D721Med (cell line): ENCODE results near the gene LPCAT3.

Source experiments
- DNase-seq: peaks from one replicate; pipeline ENCODE4 v3.0.0; 2011; ENCODE audit warnings: low spot score; ENCODE audit not compliant: insufficient read length
- FAIRE-seq: peaks from 2 replicates; lab custom pipeline; 2011; peaks lifted over from hg19 to GRCh38; lab: Jason Lieb, UNC
- TF ChIP-seq, protein P1 (sequence below): IDR thresholded peaks from 2 replicates; pipeline ENCODE4 v1.5.1; 2012; ENCODE audit warnings: mild to moderate bottlenecking, control low read depth; ENCODE audit not compliant: insufficient read depth; ENCODE audit errors: missing control alignments

LPCAT3 gene

DNA sequence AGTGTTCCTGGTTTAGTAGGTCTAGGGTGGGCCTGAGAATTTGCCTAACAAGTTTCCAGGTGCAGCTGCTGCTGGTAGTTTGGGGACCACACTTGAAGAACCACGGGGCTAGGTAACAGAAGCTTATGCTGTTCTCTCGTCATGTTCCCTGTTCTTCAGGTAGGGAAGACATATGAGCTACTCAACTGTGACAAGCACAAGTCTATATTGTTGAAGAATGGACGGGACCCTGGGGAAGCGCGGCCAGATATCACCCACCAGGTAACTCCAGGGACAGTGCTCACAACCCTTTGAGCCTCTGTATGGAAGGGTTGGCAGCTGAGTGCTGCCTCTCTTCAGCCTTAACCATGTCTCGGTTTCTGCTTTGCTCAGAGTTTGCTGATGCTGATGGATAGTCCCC is 44.1 kb downstream of the LPCAT3 start:
- no peak for DNase-seq
- FAIRE-seq: no peak
- TF ChIP-seq, protein P1, sequence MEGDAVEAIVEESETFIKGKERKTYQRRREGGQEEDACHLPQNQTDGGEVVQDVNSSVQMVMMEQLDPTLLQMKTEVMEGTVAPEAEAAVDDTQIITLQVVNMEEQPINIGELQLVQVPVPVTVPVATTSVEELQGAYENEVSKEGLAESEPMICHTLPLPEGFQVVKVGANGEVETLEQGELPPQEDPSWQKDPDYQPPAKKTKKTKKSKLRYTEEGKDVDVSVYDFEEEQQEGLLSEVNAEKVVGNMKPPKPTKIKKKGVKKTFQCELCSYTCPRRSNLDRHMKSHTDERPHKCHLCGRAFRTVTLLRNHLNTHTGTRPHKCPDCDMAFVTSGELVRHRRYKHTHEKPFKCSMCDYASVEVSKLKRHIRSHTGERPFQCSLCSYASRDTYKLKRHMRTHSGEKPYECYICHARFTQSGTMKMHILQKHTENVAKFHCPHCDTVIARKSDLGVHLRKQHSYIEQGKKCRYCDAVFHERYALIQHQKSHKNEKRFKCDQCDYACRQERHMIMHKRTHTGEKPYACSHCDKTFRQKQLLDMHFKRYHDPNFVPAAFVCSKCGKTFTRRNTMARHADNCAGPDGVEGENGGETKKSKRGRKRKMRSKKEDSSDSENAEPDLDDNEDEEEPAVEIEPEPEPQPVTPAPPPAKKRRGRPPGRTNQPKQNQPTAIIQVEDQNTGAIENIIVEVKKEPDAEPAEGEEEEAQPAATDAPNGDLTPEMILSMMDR: no peak

DNA sequence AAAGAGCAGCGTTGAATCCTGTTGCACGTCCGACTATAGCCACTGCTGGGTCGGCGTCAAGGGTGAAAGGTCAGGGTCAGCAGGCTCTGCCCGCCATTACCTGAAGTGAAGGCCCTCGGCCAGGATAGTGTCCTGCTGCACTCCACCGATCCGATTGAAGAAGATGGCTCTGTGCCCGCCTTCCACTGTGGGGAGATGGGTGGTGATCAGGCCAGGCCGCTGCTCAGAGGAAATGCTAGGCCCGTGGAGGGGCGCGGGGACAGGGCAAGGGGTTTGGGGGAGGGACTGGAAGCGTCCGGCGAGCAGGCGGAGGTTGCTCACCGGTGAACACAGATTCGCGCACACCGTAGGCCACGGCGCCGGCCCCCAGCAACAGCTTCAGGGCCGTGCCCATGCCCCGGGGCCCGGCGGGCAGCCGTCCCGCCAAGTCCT is 48.2 kb downstream of the LPCAT3 start:
- no peak for DNase-seq
- FAIRE-seq: no peak
- TF ChIP-seq, protein P1: no peak

DNA sequence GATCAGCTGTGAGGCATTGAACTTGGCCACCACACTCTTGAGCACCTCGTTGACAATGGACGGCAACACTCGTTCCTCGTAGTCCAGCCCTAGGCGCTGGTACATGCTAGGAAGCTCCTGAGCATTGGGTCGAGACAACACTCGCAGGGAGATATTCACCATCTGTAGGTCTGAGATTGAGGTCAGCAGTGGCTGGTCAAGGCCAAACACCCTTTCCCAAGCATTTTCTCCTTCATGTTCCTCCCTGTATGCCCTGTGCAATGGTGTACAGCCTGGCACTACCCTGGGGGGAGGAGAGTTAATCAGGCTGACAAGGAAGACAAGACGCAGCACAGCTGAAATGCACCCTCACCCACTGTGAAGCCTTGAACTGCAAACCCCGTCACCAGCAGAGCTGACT is 49.9 kb downstream of the LPCAT3 start:
- TF ChIP-seq, protein P1: no peak
- FAIRE-seq: no peak
- no peak for DNase-seq

DNA sequence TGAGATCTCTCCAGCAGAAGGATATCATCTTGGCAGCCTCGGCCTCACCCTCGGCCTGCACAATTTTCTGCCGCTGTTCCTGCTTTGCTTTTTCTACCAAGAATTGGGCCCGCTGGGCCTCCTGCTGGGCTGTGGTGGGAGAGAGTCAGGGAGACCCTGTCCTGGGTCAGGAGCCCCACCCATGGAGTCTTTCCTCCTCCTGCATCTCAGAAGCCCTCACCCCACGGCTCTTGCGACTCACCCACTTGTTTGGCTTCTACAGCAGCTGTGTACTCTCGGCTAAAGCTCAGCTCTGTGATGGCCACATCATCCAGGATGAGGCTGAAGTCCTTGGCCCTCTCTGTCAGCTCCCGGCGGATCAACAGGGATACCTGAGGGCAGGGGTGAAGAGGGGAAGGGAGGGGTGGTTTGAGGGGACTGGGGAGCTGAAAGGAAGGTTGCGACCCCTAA is 50.6 kb downstream of the LPCAT3 start:
- DNase-seq: no peak
- TF ChIP-seq, protein P1: no peak

DNA sequence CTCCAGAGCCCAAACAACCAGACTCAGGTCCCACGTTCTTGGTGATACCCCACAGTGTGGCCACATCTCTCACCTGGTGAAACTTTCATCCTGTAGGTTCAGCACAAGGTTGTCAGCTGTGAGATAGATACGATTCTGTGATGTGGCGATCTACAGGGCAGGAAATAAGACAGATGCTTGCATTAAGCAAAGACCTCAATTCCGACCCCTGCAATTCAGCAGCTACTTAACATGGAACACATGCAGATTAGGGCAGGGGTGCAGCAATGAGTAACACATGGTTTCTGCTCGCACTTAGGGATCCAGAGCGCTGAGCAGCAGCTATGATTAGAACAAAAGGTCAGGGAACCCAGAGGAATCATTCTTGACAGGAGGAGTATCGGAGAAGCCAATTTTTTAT is 51.9 kb downstream of the LPCAT3 start:
- TF ChIP-seq, protein P1: no peak
- no peak for FAIRE-seq
- no peak for DNase-seq

More for the DNA sequence above, 50.6 kb downstream of the LPCAT3 start:
- FAIRE-seq: no peak

DNA sequence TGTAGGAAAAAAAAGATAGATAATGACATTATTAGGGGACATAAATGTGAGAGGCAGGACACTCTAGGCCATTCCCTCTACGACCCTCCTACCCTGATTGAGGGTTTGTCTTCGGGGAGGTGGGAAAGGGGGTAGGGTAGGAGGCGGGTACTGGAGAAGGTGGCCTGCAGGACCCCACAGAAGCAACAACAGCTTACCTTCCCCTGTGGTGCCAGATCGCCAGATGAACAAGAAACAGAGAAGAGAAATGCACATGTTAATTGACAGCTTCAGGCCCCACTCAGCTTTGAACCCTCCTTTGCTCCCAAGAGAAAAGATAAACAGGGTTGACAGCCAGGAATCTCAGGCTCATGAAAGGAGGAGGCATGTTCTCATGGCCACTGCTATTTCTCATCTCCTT is 52.6 kb downstream of the LPCAT3 start:
- no peak for DNase-seq
- no peak for FAIRE-seq

DNA sequence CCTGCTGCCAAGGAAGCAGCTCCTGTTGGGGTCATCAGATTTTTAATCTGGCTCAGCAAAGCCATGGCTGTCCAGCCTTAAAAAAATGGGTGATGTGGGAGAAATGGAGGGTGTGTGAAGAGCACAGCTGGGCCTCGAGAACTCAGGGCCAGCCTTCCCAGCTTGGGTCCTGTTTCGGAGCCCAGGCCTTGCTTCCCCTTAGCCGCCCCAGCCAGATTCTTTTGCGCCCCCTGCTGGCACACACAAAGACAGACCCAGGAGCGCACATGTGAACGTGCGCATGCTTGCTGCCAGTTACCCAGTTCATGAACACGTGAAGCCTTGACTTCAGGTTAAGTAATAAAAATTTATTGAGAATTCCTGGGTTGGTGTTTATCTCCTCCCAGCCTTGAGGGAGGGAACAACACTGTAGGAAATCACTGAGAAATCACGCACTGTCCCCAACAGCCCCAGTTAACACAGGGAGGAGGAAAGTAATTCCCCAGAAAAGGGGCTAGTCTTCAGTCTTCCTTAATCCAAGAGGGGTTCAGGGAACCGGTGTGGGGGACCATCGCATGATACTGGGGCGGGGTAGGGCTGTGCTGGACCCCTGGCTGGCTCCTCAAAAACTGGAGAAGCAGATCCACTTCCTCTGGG is 53.1 kb downstream of the LPCAT3 start:
- FAIRE-seq (no peak), DNase-seq (peak; percentile 92)
- TF ChIP-seq, protein P1: peak; percentile 96

More for the DNA sequence above, 52.6 kb downstream of the LPCAT3 start:
- TF ChIP-seq, protein P1: no peak
